Mammary epithelial cell (primary cell): ENCODE data around the gene FBXO42.
"Not testable (repeated sequence)": the region's sequence is repeated elsewhere in the genome, so short reads cannot be mapped to it uniquely, and the experiment has no call there.

Source experiments
- EZH2 ChIP-seq: IDR thresholded peaks from 2 replicates; pipeline ENCODE4 v1.6.1; 2012; ENCODE audit warnings: low read length, inconsistent platforms, borderline replicate concordance
- TF ChIP-seq, protein P1 (sequence below), 2 donors: IDR thresholded peaks in 1 of 2; conservative IDR thresholded peaks in 1 of 2; 2 replicates each; pipeline ENCODE4 v1.5.1; 2011 to 2012; ENCODE audit warnings: inconsistent platforms in 2 of 2, low read length in 2 of 2, mild to moderate bottlenecking in 2 of 2, control low read depth in 1 of 2, low read depth in 1 of 2; ENCODE audit not compliant: insufficient read depth in 1 of 2; ENCODE audit errors: extremely low read depth in 1 of 2

DNA sequence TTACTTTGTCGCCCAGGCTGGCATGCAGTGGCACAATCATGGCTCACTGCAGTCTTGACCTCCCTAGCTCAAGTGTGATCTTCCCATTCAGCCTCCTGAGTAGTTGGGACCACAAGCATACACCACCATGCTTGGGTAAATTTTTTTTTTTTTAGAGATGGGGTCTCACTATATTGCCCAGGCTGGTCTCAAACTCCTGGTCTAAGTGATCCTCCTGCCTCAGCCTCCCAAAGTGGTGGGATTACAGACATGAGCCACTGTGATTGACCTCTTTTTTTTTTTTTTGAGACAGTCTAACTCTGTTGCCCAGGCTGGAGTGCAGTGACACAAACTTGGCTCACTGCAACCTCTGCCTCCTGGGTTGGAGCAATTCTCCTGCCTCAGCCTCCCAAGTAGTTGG lies 106.0 kb downstream of the FBXO42 start:
- TF ChIP-seq, protein P1, sequence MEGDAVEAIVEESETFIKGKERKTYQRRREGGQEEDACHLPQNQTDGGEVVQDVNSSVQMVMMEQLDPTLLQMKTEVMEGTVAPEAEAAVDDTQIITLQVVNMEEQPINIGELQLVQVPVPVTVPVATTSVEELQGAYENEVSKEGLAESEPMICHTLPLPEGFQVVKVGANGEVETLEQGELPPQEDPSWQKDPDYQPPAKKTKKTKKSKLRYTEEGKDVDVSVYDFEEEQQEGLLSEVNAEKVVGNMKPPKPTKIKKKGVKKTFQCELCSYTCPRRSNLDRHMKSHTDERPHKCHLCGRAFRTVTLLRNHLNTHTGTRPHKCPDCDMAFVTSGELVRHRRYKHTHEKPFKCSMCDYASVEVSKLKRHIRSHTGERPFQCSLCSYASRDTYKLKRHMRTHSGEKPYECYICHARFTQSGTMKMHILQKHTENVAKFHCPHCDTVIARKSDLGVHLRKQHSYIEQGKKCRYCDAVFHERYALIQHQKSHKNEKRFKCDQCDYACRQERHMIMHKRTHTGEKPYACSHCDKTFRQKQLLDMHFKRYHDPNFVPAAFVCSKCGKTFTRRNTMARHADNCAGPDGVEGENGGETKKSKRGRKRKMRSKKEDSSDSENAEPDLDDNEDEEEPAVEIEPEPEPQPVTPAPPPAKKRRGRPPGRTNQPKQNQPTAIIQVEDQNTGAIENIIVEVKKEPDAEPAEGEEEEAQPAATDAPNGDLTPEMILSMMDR (conservative IDR thresholded peaks at IDR 0.05 in 1 of 2, IDR thresholded peaks at IDR 0.05 in 1 of 2; ENCODE audit: extremely low read depth in 1 of 2, insufficient read depth in 1 of 2, low read depth in 1 of 2, low read length in 2 of 2) = not testable (repeated sequence)
- not testable (repeated sequence) for TF ChIP-seq EZH2
